GM13977 (cell line): ENCODE data around the gene LRRC26.
A peak's percentile ranks its signal among the peaks of the same experiment; 100 is the strongest.

ENCODE experiments used
- DNase-seq: peaks from one replicate; pipeline ENCODE4 v3.0.0; 2012; ENCODE audit warnings: low spot score
- in situ Hi-C: fragments of 300-500 bp; cut with MboI; formaldehyde crosslinking; loops from one replicate; pipeline ENCODE4 v1.12.0; 2022; ENCODE audit warnings: low sequenced_read_pairs, low pct_unique_long_range_greater_than_20kb, mixed read lengths, inconsistent platforms; ENCODE audit not compliant: unreplicated experiment
- TF ChIP-seq, protein P1 (sequence below): IDR thresholded peaks from 2 replicates; pipeline ENCODE4 v1.5.1; 2012; ENCODE audit warnings: mild to moderate bottlenecking, control low read depth; ENCODE audit not compliant: insufficient read depth; ENCODE audit errors: extremely low read depth, missing control alignments

Gene LRRC26

DNA sequence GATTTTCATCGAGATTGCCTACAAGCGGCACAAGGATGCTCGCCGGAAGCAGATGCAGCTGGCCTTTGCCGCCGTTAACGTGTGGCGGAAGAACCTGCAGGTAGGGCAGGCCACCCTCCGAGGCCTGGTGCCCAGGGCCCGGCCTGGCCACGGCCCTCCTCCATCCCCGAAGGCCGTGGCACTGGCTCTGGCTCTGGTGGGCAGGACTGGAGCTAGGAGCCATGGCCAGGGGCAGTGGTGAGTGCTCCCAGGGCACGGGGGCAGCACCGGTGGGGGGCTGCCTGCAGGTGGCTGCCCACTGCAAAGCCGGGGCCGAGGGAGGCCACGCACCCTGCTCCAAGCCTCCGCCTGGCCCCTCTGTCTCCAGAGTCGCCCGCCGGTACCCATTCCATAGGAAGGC lies 6.0 kb downstream of the LRRC26 start:
- in situ Hi-C loops, result no loop called here
- TF ChIP-seq, protein P1, sequence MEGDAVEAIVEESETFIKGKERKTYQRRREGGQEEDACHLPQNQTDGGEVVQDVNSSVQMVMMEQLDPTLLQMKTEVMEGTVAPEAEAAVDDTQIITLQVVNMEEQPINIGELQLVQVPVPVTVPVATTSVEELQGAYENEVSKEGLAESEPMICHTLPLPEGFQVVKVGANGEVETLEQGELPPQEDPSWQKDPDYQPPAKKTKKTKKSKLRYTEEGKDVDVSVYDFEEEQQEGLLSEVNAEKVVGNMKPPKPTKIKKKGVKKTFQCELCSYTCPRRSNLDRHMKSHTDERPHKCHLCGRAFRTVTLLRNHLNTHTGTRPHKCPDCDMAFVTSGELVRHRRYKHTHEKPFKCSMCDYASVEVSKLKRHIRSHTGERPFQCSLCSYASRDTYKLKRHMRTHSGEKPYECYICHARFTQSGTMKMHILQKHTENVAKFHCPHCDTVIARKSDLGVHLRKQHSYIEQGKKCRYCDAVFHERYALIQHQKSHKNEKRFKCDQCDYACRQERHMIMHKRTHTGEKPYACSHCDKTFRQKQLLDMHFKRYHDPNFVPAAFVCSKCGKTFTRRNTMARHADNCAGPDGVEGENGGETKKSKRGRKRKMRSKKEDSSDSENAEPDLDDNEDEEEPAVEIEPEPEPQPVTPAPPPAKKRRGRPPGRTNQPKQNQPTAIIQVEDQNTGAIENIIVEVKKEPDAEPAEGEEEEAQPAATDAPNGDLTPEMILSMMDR, result no peak
- DNase-seq, result no peak

DNA sequence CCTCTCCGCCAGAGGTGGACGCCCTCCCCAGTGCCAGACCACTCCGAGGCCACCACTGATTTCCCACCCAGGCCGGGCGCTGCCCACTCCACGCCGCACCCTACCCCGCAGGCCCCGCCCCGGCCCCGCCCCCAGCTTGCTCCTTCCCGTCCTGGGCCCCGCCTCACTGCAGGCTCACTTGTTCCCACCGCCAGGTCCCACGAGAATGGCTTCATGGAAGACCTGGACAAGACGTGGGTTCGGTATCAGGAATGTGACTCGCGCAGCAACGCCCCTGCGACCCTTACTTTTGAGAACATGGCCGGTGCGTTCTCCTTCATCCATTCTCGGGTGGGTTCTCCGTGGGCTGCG lies 6.5 kb downstream of the LRRC26 start:
- no peak for DNase-seq
- TF ChIP-seq, protein P1, result no peak
- in situ Hi-C loops, result no loop called here

DNA sequence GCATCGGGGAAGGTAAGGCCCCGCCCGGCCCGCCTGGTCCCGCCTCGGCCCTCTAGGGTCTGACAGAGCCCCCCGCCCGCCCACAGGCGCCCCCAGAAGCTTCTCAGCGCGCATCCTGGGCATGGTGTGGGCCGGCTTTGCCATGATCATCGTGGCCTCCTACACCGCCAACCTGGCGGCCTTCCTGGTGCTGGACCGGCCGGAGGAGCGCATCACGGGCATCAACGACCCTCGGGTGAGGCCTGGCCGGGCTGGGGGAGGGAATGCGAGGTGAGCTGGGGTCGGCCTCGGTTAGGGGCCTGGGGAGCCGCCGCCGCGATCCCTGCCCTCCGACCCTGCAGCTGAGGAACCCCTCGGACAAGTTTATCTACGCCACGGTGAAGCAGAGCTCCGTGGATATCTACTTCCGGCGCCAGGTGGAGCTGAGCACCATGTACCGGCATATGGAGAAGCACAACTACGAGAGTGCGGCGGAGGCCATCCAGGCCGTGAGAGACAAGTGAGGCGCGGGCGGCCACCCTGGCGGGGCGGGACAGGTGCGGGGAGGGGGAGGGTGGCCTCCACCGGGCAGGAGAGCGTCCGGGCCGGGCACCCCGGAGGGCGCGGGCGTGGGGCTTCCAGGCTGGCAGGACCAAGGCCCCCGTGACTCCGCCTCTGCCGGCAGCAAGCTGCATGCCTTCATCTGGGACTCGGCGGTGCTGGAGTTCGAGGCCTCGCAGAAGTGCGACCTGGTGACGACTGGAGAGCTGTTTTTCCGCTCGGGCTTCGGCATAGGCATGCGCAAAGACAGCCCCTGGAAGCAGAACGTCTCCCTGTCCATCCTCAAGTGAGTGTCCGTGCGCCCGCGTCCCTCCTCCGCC lies 7.1 kb downstream of the LRRC26 start:
- DNase-seq, result no peak
- TF ChIP-seq, protein P1, result peak; percentile 16
- in situ Hi-C loops, result no loop called here

DNA sequence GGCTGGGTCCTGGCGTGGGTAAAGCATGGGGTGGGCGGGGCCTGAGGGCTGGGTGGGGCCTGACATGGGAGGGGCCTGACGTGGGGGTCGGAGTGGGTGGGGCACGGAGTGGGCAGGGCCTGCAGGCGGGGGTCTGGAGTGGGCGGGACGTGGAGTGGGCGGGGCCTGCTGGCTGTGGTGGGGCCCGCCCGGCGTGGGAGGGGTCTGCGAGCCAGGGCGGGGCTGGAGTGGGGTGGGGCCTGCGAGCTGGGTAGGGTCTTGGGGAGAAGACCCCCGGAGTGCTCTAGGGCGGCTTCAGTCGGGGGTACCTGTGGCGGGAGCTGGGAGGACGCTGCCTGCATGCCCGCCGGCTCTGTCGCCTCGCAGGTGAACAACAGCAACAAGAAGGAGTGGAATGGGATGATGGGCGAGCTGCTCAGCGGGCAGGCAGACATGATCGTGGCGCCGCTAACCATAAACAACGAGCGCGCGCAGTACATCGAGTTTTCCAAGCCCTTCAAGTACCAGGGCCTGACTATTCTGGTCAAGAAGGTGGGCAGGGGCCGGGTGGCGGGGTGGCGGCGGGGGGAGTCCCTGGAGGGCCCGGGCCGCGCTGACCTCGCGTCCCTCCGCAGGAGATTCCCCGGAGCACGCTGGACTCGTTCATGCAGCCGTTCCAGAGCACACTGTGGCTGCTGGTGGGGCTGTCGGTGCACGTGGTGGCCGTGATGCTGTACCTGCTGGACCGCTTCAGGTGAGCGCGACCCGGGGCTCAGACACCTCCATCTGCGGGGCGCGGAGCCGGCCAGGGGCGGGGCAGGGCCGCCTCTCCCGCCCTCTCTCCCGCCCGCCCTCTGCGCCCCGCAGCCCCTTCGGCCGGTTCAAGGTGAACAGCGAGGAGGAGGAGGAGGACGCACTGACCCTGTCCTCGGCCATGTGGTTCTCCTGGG lies 8.0 kb downstream of the LRRC26 start:
- in situ Hi-C loops, result no loop called here
- TF ChIP-seq, protein P1, result no peak
- DNase-seq, result peak; percentile 61

DNA sequence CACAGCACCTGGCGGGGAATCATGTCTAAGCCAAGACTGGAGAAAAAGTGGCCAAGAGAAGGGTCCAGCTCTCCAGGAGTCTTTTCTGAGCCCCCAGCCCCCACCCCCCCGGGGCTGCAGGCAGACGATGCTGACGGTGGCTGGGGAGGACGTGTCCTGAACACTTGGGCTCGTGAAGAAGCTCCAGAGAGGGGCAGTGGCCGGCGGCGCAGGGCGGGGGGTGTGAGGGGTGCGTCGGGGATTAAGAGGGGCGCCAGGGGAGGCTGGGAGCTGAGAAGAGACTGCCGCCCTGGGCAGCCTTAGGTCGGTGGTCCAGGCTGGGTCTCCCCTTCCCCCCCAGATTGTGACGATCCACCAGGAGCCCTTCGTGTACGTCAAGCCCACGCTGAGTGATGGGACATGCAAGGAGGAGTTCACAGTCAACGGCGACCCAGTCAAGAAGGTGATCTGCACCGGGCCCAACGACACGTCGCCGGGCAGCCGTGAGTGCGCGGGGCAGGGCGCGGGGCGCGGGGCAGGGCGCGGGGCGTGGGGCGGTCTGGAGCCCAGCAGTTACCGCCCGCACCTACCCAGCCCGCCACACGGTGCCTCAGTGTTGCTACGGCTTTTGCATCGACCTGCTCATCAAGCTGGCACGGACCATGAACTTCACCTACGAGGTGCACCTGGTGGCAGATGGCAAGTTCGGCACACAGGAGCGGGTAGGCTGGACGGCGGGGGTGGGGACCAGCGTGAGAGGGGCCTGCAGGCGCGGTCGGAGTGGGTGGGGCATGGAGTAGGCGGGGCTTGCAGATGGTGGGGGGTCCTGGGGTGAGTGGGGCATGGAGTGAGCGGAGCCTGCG lies 8.9 kb downstream of the LRRC26 start:
- TF ChIP-seq, protein P1, result no peak
- no peak for DNase-seq
- in situ Hi-C loops, result no loop called here

DNA sequence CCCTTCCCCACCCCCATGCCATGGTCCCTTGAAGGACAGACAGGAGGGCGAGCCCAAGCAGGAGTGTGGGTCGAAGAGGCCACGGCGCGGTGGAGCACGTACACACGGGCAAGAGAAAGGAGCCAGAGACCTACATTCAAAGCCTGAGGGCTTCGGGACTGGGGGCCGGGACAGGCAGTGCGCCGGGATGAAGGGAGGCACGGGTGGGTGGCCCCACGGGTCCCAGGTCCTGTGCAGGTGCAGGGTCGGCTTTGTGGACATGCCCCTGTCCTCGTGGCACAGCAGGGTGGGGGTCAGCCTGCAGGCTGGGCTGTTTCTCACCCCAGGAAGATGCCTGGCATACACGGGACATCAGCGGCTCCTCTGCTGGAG lies 9.8 kb downstream of the LRRC26 start:
- in situ Hi-C loops, result no loop called here
- TF ChIP-seq, protein P1, result no peak
- DNase-seq, result no peak
